HCT116 (cell line): Measurements from ENCODE around the gene ESX1. TPM values are rescaled to one million over a fixed set of nuclear protein-coding genes. Genes with fewer than 3 reads are reported as not detected.

Experiments used
- ATAC-seq: fragments of 200-7000 bp; cut with Tn5 transposase; 2 replicates; pipeline ENCODE4 v1.9.1; 2020; ENCODE audit warnings: mild to moderate bottlenecking, moderate library complexity
- BruUV-seq: library from RNA; stranded (reverse); fragments of 400-500 nt; replicated peaks from 2 replicates; lab custom pipeline; 2021; lab: Mats Ljungman, UMichigan
- CTCF ChIA-PET: fragments of 300-600 bp; sonication (Branson Sonifier 250); formaldehyde crosslinking; loops from one replicate; lab custom pipeline; 2021; ENCODE audit warnings: antibody characterized with exemption; lab: Charles Lee
- POLR2A ChIA-PET: fragments of 300-600, 350-600 bp; sonication (Branson Sonifier 250); formaldehyde crosslinking; loops from one replicate; lab custom pipeline; 2021; ENCODE audit warnings: antibody characterized with exemption; lab: Charles Lee
- RAD21 ChIA-PET, 2 experiments: fragments of 300-600 bp; sonication (Branson Sonifier 250); formaldehyde crosslinking; loops; one replicate each; lab custom pipeline; 2023; ENCODE audit warnings: low total read pairs in 2 of 2; ENCODE audit not compliant: uncharacterized antibody in 2 of 2, unreplicated experiment in 2 of 2, low non-redundant PET in 1 of 2; lab: Charles Lee
- DNase-seq: peaks from one replicate; pipeline ENCODE4 v3.0.0-alpha.2; 2010; ENCODE audit warnings: low read depth, low spot score
- H2AFZ ChIP-seq: fragments of 200-600 bp; shearing (Covaris generic), sonication (generic); 2 replicates; pipeline ENCODE4 v1.6.1; 2017; ENCODE audit warnings: low read depth, mixed run types, mixed read lengths, antibody characterized with exemption, low read length; ENCODE audit not compliant: poor library complexity, severe bottlenecking
- H3K27ac ChIP-seq: 2 replicates; pipeline ENCODE4 v1.5.1; 2012; ENCODE audit warnings: low read depth, low read length
- H3K27me3 ChIP-seq: fragments of 200-600 bp; sonication (generic); 2 replicates; pipeline ENCODE4 v1.6.1; 2016; ENCODE audit warnings: mixed run types, low read length, mixed read lengths; ENCODE audit not compliant: insufficient read depth
- H3K36me3 ChIP-seq, 2 experiments: fragments of 200-500 bp in 1 of 2; fragments of 200-600 bp in 1 of 2; sonication (Bioruptor generic) in 1 of 2; sonication (generic) in 1 of 2; 2 replicates each; pipeline versions ENCODE4 v1.5.1 to v1.6.1; 2014 to 2016; ENCODE audit warnings: low read length in 2 of 2, inconsistent platforms in 1 of 2, mixed read lengths in 1 of 2, mixed run types in 1 of 2; ENCODE audit not compliant: insufficient read depth in 2 of 2, control insufficient read depth in 1 of 2
- H3K4me1 ChIP-seq, 2 experiments: fragments of 200-600 bp in 1 of 2; sonication (generic) in 1 of 2; 2 replicates each; pipeline versions ENCODE4 v1.5.1 to v1.6.1; 2012 to 2017; ENCODE audit warnings: low read length in 2 of 2, inconsistent platforms in 1 of 2, mild to moderate bottlenecking in 1 of 2, mixed read lengths in 1 of 2, mixed run types in 1 of 2, moderate library complexity in 1 of 2; ENCODE audit not compliant: insufficient read depth in 2 of 2, control insufficient read depth in 1 of 2
- H3K4me2 ChIP-seq: fragments of 200-600 bp; sonication (generic); 2 replicates; pipeline ENCODE4 v1.6.1; 2017; ENCODE audit warnings: mixed run types, low read length, mixed read lengths
- H3K4me3 ChIP-seq, 2 experiments: fragments of 200-600 bp in 1 of 2; sonication (generic) in 1 of 2; replicated peaks in 1 of 2; 2 replicates each; pipeline ENCODE4 v1.5.1; 2011 to 2016; ENCODE audit warnings: low read length in 2 of 2, control low read depth in 1 of 2, low read depth in 1 of 2, mild to moderate bottlenecking in 1 of 2, mixed read lengths in 1 of 2, mixed run types in 1 of 2
- H3K79me2 ChIP-seq: fragments of 200-600 bp; sonication (generic); 2 replicates; pipeline ENCODE4 v1.6.1; 2017; ENCODE audit warnings: mild to moderate bottlenecking, mixed run types, low read length, moderate library complexity, mixed read lengths; ENCODE audit not compliant: insufficient read depth
- H3K9ac ChIP-seq: fragments of 200-600 bp; sonication (generic); 2 replicates; pipeline ENCODE4 v1.6.1; 2016; ENCODE audit warnings: low read length, mixed read lengths
- H3K9me2 ChIP-seq: fragments of 200-600 bp; sonication (generic), shearing (Covaris generic); 2 replicates; pipeline ENCODE4 v1.6.1; 2017; ENCODE audit warnings: mixed run types, mild to moderate bottlenecking, moderate library complexity; ENCODE audit not compliant: insufficient read depth
- H3K9me3 ChIP-seq, 2 experiments: fragments of 200-500 bp in 1 of 2; fragments of 200-600 bp in 1 of 2; sonication (Bioruptor generic) in 1 of 2; sonication (generic) in 1 of 2; 2 replicates each; pipeline ENCODE4 v1.6.1; 2014 to 2017; ENCODE audit warnings: low read length in 2 of 2, mixed read lengths in 2 of 2, inconsistent platforms in 1 of 2, low read depth in 1 of 2, mild to moderate bottlenecking in 1 of 2, mixed run types in 1 of 2, moderate library complexity in 1 of 2; ENCODE audit not compliant: control insufficient read depth in 1 of 2, insufficient read depth in 1 of 2
- H4K20me1 ChIP-seq: fragments of 200-600 bp; sonication (generic), shearing (Covaris generic); 2 replicates; pipeline ENCODE4 v1.6.1; 2017; ENCODE audit warnings: mixed run types, mild to moderate bottlenecking, moderate library complexity; ENCODE audit not compliant: insufficient read depth
- CEBPB ChIP-seq: IDR thresholded peaks from 2 replicates; pipeline ENCODE4 v1.6.1; 2012; ENCODE audit warnings: low read depth
- CTCF ChIP-seq, 3 experiments: fragments of 200-600 bp in 1 of 3; sonication (generic) in 1 of 3; IDR thresholded peaks in 2 of 3; conservative IDR thresholded peaks in 1 of 3; 2 replicates each; pipeline ENCODE4 v1.5.1; 2012 to 2017; ENCODE audit warnings: low read depth in 2 of 3, low read length in 2 of 3, antibody characterized with exemption in 1 of 3, borderline replicate concordance in 1 of 3, control low read depth in 1 of 3, mild to moderate bottlenecking in 1 of 3, mixed read lengths in 1 of 3, mixed run types in 1 of 3, moderate library complexity in 1 of 3; ENCODE audit not compliant: insufficient read depth in 1 of 3
- EGR1 ChIP-seq: IDR thresholded peaks from 2 replicates; pipeline ENCODE4 v1.6.1; 2012; ENCODE audit warnings: low read depth
- EZH2 ChIP-seq: fragments of 200-600 bp; sonication (generic); IDR thresholded peaks from 2 replicates; pipeline ENCODE4 v1.6.1; 2017; ENCODE audit warnings: antibody characterized with exemption, mixed run types
- POLR2A ChIP-seq: IDR thresholded peaks from 2 replicates; pipeline ENCODE4 v1.7.0; 2011; ENCODE audit warnings: borderline replicate concordance; ENCODE audit not compliant: insufficient read depth, insufficient read length; ENCODE audit errors: extremely low read depth
- RAD21 ChIP-seq: IDR thresholded peaks from 2 replicates; pipeline ENCODE4 v1.6.1; 2012; ENCODE audit warnings: low read depth, mild to moderate bottlenecking
- SIN3A ChIP-seq: IDR thresholded peaks from 2 replicates; pipeline ENCODE4 v1.6.1; 2012; ENCODE audit warnings: low read depth
- TCF7L2 ChIP-seq: IDR thresholded peaks from 2 replicates; pipeline ENCODE4 v1.7.0; 2011; ENCODE audit warnings: borderline replicate concordance, inconsistent platforms; ENCODE audit not compliant: insufficient read depth, insufficient read length; ENCODE audit errors: extremely low read depth
- YY1 ChIP-seq: IDR thresholded peaks from 2 replicates; pipeline ENCODE4 v1.6.1; 2011; ENCODE audit warnings: low read length, low read depth, moderate library complexity, mild to moderate bottlenecking; ENCODE audit not compliant: insufficient replicate concordance; ENCODE audit errors: extremely low read depth
- ZBTB33 ChIP-seq: IDR thresholded peaks from 2 replicates; pipeline ENCODE4 v1.6.1; 2011; ENCODE audit warnings: mild to moderate bottlenecking, low read length, moderate library complexity; ENCODE audit not compliant: insufficient replicate concordance; ENCODE audit errors: extremely low read depth
- ZFX ChIP-seq: fragments of 450-650 bp; IDR thresholded peaks from 2 replicates; pipeline ENCODE4 v1.6.1; 2017
- ZNF274 ChIP-seq: fragments of 200-500 bp; sonication (Bioruptor generic); IDR thresholded peaks from 2 replicates; pipeline ENCODE4 v1.6.1; 2014; ENCODE audit warnings: mild to moderate bottlenecking, low read depth, low read length, inconsistent platforms
- intact Hi-C: fragments of 100-400 bp; cut with micrococcal nuclease; formaldehyde crosslinking; loops from 2 replicates; pipeline ENCODE4 v1.10.0; 2022
- total RNA-seq: library from RNA; stranded (reverse); gene quantifications from one replicate; pipeline ENCODE4 v1.2.1, GENCODE V29; 2021; ENCODE audit not compliant: unreplicated experiment
- TF ChIP-seq, protein P1 (sequence below): IDR thresholded peaks from 2 replicates; pipeline ENCODE4 v1.6.1; 2012

The ESX1 gene
- total RNA-seq, 1 experiment from 2014 or later: not detected

GRCh38 chrX:104288269-104288668 is 33.5 kb upstream of the ESX1 start:
- intact Hi-C loops: no loop called here
- POLR2A ChIA-PET: no interaction called here
- H2AFZ ChIP-seq: no peak overlapping the region
- H3K9ac ChIP-seq: no peak overlapping the region
- CTCF ChIA-PET: no interaction called here
- H3K9me3 ChIP-seq: no peaks in the 10 kb centered on the region
- RAD21 ChIA-PET: no interaction called here
- no peaks in the 10 kb centered on the region for H4K20me1 ChIP-seq
- H3K9me2 ChIP-seq: no peaks in the 10 kb centered on the region
- TF ChIP-seq TCF7L2 (no peak), CEBPB (no peak), EGR1 (no peak), POLR2A (no peak), ZFX (no peak), RAD21 (no peak), ZBTB33 (no peak), EZH2 (no peak), SIN3A (no peak), ZNF274 (no peak), YY1 (no peak), CTCF (IDR thresholded peaks at IDR 0.05 in 2 of 3, conservative IDR thresholded peaks at IDR 0.05 in 1 of 3; ENCODE audit: borderline replicate concordance in 1 of 3, insufficient read depth in 1 of 3, low read depth in 2 of 3, low read length in 2 of 3) (no peak)
- TF ChIP-seq, protein P1, sequence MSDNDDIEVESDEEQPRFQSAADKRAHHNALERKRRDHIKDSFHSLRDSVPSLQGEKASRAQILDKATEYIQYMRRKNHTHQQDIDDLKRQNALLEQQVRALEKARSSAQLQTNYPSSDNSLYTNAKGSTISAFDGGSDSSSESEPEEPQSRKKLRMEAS: no peak
- no peak for DNase-seq
- H3K27ac ChIP-seq: no peak overlapping the region
- H3K4me1 ChIP-seq: no peaks in the 10 kb centered on the region
- ATAC-seq: no peak
- H3K79me2 ChIP-seq: no peaks in the 10 kb centered on the region
- H3K4me2 ChIP-seq: no peak overlapping the region
- H3K27me3 ChIP-seq: no peaks in the 10 kb centered on the region
- no peaks in the 10 kb centered on the region for H3K36me3 ChIP-seq
- H3K4me3 ChIP-seq: no peak overlapping the region
- BruUV-seq: no TSS peak
